ENCODE results near the gene UBE4A.

DNA sequence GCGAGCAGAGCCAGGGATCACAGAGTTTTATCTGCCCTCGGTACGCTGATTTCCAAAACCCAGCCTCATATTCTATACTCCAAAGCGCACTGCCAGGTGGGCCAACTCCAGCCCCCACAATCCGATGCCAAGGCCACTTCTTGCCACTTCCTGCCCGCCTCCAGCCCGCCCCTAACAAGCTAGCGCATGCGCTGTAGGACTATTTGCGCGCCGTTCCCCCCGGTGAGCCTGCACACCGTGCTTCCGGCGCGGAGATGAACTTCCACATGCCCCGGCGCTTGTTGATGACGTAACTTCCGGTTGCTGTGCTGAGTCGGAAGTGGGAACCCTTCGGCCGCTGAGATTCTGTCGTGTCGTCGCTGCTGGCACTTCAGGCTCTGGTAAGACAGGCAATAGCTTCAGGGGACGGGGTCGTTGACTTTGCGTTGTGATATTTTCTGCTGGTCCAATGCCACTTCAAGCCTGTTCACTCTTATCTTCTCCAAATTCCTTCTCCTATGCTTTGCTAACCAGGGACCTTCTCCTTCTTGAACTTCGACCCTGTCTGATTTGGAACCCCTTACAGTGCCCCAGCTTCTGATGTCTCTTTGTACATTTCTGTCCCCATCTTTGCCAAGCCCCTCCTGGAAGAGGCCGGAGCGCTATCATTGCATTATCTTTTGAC, at the start of gene UBE4A:
- TF ChIP-seq TEAD4 (IDR thresholded peaks at IDR 0.05) = peak; percentile 58
- TF ChIP-seq YY1 (IDR thresholded peaks at IDR 0.05; ENCODE audit: low read depth) = 0 out of 2 replicates have a peak, but pooled peaks have one; percentile 37
- no peak for TF ChIP-seq CEBPB (IDR thresholded peaks at IDR 0.05)
- TF ChIP-seq RAD21 (IDR thresholded peaks at IDR 0.05; ENCODE audit: low read depth) = no peak
- peak; percentile 38; the same call in 1 of the 2 replicates for TF ChIP-seq USF1 (IDR thresholded peaks at IDR 0.05)
- peak; percentile 98 for TF ChIP-seq CREB1 (IDR thresholded peaks at IDR 0.05; ENCODE audit: low read depth)
- no peak for TF ChIP-seq REST (IDR thresholded peaks at IDR 0.05; ENCODE audit: low read depth)
- TF ChIP-seq EP300 (IDR thresholded peaks at IDR 0.05; ENCODE audit: borderline replicate concordance) = no peak

All from Ishikawa (cell line).